ENCODE results near the gene PDS5B. TPM values are rescaled to one million over a fixed set of nuclear protein-coding genes. Genes with fewer than 3 reads are reported as not detected.
"Not testable (repeated sequence)": the region's sequence is repeated elsewhere in the genome, so short reads cannot be mapped to it uniquely, and the experiment has no call there.

PDS5B gene
- total RNA-seq, 1 donor from 2014 or later: 43.1 TPM

DNA sequence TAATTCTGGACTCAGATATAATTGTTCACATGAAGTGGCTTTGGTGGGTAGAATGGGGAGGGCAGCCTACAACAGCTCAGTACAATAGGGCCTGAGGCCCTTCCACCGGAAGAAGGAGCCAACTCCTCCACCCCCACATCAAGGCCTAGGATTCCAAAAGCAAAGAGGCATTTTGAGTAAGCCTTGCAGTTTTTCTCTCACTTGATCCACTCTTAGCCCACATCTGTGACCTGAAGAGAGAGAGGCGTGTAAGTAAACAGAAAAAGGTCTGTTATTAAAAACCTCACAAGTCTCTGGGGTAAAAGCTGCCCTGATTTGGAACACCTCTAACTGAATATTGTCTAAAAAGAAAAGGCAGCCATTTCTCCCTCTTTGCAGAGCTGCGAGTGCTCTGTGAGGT is 215.9 kb downstream of the PDS5B start:
- peak; percentile 9 for DNase-seq (ENCODE audit: low read depth)

DNA sequence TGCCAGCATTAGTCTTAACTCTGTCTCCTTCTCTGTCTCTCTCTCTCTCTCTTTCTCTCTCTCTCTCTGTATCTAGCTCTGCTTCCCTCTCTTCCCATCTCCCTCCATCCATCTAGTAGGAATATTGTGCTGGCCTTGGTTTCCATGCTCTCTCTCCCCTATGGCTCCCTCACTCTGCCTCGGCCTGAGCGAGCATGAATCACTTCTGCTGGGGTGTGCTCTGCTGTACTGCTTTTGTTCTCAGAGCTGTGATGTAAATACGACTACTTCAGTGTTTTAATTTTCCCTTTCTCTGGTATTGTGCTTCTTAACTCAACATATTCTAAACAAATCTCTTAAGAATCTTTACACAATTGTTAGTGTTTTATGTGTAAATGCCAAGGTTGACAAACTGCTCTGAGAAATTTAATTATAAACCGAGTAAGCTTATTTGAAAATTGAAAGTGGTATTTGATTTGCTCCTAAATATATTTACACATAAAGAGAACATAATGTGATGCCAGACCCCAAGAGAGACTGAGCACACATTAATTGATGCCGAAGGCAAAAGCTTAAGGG is 218.5 kb downstream of the PDS5B start:
- DNase-seq (ENCODE audit: low read depth): peak; percentile 18

DNA sequence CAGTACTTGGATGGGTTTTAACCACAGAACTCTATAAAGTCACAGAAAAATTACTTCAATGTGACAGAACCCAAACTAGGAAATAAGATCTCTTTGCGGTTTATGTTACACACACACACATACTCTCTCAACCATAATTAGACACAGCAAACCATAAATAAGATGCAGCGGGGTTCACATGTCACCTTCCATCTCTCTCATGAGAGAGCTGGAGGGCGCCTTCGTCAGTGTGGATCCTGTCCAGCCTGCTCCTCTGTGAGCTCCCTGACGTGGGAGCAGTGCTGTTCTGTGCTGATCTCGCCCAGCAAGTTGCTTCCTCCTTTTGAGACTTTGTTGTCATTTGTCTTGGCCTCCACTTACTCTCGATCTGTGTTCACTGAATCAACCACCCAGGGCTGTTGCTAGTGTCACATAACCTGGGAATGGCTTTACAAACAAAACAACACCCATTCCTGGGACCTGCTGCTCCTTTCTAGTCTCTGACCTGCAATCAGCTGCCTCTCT is 225.1 kb downstream of the PDS5B start:
- peak; percentile 19 for DNase-seq (ENCODE audit: low read depth)

DNA sequence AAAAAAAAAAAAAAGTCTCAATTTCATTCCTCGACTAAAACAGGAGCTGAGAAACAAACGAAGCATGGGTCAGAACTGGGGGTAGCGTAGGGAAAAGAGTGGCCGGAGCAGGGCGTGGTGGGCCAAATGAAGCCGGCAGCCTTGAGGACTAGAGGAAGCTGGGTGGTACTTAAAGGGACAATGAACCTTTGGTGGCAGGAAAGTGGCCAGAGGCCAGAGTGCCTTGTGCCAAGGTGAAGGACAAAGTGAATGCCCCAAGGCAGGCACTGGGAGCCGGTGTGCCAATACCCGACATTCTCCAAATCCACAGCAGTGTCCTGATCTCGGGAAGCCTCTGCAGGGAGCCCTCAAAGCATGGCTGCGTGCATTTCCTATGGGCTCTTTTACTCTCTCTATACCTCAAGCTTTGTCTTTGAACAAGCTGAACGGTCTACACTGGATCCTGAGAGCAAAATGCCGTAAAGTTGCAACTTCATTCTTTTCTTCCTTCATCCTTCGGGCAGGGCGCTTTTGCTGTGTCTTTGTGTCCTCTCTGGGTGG is 235.0 kb downstream of the PDS5B start:
- DNase-seq (ENCODE audit: low read depth): no peak

DNA sequence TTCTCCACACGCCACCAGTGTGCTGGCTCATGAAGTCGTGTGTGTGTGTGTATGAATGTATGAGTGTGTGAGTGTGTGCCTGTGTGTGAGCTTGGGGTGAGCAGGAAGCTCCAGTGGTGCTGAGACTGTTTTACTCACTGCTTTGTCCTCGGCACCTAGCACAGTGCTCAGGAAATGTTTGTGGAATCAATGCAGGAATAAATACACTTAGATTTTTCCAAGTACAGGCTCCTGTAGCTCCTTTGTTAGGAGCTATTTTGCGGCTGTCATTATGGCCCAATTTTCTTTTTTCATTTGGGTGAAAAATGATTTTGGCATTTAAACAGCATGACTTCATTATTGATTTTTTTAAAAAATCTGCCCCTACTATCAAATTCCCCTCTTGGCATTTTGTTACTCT is 236.5 kb downstream of the PDS5B start:
- no peak for DNase-seq (ENCODE audit: low read depth)

DNA sequence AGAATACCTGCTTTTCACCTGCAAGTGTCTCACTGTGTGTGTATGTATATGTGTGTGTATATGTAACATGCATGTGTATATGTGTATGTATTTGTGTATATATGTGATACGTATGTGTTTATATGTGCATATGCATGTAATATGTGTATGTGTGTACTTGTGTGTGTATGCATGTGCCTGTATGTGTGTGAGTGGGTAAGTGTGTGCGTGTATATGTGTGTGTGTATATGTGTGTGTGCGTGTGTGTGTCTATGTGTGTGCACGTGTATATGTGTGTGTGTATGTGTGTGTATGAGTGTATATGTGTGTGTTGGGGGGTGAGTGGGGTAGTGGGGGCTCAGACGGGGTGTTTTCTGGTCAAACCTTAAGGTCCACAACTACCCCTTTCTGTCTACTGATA is 237.3 kb downstream of the PDS5B start:
- no peak for DNase-seq (ENCODE audit: low read depth)

DNA sequence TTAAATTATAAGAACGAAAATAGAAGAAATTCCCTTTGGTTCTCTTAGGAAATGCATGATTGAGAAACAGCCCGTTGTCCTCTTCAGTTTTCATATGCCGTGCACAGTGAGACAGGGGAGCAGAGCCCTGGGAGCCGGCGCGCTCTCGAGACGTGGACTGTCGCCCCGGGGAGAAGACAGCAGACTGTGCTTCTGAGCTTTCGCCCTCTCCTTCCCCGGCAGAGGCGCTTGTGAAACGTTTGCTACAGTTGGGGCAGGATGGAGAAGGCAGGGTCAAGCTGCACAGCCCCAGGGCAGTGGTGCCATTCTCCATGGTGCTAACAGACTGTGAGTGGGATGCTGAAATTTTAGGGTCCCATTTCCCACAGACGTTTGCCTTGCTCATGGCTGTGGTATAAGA is 237.8 kb downstream of the PDS5B start:
- DNase-seq (ENCODE audit: low read depth): no peak

DNA sequence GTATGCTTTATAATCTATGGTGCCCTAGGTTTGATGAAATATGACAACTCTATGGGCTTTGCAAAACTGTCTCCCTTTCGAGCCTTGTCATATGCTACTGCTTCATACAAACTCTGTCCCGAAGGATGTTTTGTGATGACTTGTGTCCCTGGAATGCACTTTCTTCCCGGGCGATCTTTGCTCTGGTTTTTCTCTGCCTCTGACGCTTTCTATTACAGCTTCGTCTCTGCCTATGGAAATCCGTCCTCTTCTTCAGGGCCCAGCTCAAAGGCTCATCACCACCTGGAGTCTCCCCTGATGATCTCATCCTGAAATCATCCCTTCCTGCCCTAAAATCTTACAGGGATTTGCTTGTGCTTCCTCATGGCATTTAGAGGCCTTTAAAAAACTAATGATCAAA is 238.4 kb downstream of the PDS5B start:
- peak; percentile 79 for DNase-seq (ENCODE audit: low read depth)

DNA sequence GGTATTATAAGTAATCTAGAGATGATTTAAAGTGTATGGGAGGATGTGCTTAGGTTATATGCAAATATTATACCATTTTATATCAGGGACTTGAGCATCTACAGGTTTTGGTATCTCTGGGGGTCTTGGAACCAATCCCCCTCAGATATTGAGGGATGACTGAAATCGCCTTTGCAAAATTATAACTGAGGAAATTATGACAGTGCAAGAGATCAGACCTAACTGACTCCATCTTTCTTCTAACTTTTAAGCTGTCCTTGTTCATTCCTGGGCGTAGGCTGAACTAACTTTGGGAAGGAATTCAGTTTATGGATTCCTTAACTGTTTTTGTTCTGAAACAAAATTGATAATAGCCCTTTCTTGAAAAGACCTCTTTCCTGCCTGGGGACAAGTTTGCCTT is 239.2 kb downstream of the PDS5B start:
- no peak for DNase-seq (ENCODE audit: low read depth)

DNA sequence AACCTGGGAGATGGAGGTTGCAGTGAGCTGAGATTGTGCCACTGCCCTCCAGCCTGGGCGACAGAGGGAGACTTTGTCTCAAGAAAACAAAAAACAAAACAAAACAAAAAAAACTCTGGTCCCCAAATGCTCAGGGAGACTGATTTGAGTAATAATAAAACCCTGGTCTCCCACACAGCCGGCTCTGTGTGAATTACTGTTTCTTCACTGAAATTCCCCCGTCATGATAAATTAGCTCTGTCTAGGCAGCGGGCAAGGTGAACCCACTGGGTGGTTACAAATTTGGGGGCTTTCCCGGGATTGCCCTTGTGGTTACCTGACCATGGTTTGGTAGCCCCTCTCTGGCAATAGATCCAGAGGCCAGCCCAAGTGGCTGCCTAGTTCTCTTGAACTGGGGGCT is 240.1 kb downstream of the PDS5B start:
- not testable (repeated sequence) for DNase-seq (ENCODE audit: low read depth)

Other genes starting within 250 kb of the PDS5B start
- gene N4BP2L1, start 158.3 kb upstream of the PDS5B start, total RNA-seq: 0.52 and 4.7 TPM in 2 replicates
- 98.5 and 204 TPM in 2 replicates for gene N4BP2L2, start 47.7 kb upstream of the PDS5B start, total RNA-seq

Measured in renal cortical epithelial cell (primary cell).